Measurements from ENCODE around the gene AXIN1.

DNA sequence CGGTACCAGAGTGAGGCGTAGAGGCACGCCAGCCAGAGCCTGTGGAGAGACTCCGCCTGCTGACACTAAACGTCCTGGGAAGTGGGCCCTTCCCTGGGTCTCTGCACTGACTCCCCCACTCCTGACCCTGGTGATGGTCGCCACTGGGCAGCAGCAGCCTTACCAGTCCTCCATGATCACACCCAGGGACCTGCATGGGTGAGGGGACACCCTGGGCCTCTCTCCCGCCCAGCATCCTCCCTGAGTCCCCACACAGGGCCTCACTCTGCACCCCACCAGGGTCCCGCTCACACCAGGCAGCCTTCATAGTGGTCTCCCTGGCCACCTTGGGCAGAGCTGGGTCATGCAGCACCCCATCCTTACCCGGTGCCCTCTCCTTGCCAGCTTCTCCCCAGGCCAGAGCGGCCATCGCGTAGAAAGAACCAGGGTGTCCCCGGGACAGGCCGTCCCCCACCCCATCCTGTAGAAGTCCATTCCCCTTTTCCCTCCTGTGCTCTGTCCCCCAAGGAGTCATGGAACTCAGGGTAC is 87.5 kb downstream of the AXIN1 start:
- TF ChIP-seq, protein P1, sequence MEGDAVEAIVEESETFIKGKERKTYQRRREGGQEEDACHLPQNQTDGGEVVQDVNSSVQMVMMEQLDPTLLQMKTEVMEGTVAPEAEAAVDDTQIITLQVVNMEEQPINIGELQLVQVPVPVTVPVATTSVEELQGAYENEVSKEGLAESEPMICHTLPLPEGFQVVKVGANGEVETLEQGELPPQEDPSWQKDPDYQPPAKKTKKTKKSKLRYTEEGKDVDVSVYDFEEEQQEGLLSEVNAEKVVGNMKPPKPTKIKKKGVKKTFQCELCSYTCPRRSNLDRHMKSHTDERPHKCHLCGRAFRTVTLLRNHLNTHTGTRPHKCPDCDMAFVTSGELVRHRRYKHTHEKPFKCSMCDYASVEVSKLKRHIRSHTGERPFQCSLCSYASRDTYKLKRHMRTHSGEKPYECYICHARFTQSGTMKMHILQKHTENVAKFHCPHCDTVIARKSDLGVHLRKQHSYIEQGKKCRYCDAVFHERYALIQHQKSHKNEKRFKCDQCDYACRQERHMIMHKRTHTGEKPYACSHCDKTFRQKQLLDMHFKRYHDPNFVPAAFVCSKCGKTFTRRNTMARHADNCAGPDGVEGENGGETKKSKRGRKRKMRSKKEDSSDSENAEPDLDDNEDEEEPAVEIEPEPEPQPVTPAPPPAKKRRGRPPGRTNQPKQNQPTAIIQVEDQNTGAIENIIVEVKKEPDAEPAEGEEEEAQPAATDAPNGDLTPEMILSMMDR (conservative IDR thresholded peaks at IDR 0.05; ENCODE audit: low read depth, low read length) = no peak
- TF ChIP-seq EZH2 (IDR thresholded peaks at IDR 0.05; ENCODE audit: borderline replicate concordance, low read depth, low read length, poor library complexity, severe bottlenecking) = no peak
